GM12872 (cell line): ENCODE data around the gene B4GALT2.
A peak's percentile ranks its signal among the peaks of the same experiment; 100 is the strongest.

Experiments
- TF ChIP-seq, protein P1 (sequence below): IDR thresholded peaks from 3 replicates; pipeline ENCODE4 v1.5.1; 2011; ENCODE audit warnings: low read depth, mild to moderate bottlenecking, low read length, moderate library complexity; ENCODE audit not compliant: insufficient read depth

Gene B4GALT2

GRCh38 chr1:44016041-44016889, 37.3 kb downstream of the B4GALT2 start:
- TF ChIP-seq, protein P1, sequence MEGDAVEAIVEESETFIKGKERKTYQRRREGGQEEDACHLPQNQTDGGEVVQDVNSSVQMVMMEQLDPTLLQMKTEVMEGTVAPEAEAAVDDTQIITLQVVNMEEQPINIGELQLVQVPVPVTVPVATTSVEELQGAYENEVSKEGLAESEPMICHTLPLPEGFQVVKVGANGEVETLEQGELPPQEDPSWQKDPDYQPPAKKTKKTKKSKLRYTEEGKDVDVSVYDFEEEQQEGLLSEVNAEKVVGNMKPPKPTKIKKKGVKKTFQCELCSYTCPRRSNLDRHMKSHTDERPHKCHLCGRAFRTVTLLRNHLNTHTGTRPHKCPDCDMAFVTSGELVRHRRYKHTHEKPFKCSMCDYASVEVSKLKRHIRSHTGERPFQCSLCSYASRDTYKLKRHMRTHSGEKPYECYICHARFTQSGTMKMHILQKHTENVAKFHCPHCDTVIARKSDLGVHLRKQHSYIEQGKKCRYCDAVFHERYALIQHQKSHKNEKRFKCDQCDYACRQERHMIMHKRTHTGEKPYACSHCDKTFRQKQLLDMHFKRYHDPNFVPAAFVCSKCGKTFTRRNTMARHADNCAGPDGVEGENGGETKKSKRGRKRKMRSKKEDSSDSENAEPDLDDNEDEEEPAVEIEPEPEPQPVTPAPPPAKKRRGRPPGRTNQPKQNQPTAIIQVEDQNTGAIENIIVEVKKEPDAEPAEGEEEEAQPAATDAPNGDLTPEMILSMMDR, result no peak

DNA sequence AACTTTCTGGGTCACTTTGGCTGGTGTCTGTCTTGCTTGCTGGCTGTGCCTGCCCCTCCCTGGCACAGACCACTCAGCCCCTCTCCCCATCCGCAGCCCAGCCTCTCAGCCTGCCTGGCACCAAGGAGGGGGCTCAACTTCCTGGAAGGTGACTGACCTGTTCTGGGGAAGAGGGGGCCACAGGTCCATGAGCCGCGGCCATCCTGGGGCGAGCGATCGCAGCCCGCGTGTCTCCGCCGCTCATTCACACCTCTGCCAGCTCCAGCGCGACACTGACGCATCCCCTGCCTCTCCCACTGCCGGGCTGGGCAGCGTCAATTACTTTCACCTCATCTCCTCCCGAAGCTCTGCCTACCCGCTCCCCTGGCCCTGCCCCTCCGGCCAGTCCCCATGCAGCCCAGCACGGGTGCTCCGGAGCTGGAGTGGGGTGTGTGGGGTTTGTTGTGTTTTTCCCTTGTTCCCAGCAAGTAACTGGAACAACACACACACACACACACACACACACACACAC, 37.9 kb downstream of the B4GALT2 start:
- TF ChIP-seq, protein P1, result no peak

- TF ChIP-seq, protein P1, result no peak
These were observed 40.5 kb downstream of the B4GALT2 start for GRCh38 chr1:44019466-44019948.

GRCh38 chr1:44020464-44020863, 41.5 kb downstream of the B4GALT2 start:
- TF ChIP-seq, protein P1, result no peak

DNA sequence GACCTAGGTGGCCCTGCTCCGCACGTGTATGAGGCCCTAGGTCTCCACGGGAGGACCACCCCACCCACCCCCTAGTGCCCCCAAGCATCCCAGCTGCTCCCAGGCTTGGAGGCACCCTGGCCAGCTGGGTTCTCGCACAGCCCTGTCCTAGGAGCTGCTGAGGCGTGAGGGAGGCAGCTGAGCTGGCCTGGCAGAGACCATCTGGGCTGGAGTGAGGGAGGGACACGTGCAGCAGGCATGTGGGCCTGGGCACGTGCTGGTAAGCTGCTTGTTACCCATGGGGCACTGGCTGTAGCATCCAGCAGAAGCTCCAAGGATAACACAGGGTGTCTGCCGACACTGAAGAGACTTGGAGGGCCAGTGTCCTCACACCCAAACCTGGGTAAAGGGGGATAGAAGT, 42.1 kb downstream of the B4GALT2 start:
- TF ChIP-seq, protein P1, result no peak

- TF ChIP-seq, protein P1, result 0 out of 3 replicates have a peak, but pooled peaks have one; percentile 6
These were observed 42.7 kb downstream of the B4GALT2 start for GRCh38 chr1:44021581-44022321.

GRCh38 chr1:44024031-44024902, 45.3 kb downstream of the B4GALT2 start:
- TF ChIP-seq, protein P1, result no peak
